Measurements from ENCODE around the gene IFIT2.

- TF ChIP-seq CTCF (IDR thresholded peaks at IDR 0.05) (no peak), POLR2A (IDR thresholded peaks at IDR 0.05) (no peak), EP300 (IDR thresholded peaks at IDR 0.05) (no peak)
Observed at GRCh38 chr10:89304026-89304425, 2.2 kb downstream of the IFIT2 start.
